ENCODE results near the gene CHSY1.

CHSY1 gene

DNA sequence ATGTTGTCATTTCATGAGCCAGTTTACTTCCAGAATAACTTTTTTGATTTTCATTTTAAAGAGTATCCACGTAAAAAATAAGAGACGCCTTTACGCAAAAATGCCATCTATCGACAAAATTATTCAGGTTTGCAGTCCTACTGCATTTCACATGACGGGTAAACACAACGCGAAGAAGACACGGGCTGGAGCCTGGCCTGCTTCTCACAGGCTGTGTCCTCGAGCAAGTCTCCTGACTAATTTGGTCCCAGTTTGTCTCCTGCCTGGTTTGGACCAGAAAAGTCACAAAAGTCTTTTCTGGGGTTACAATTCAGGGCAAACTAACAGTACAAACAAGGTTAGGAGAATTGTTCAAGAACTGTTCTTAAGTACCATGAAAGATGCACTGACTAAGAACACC lies 51.7 kb downstream of the CHSY1 start:
- DNase-seq = no peak
- Mint-ChIP-seq H3K27me3 (no peaks in the 10 kb centered on the region), H3K27ac (peak overlapping the region; percentile 95), H3K9me3 (peaks cover 4% of the 10 kb centered on the region), H3K4me3 (peak overlapping the region; percentile 70), H3K4me1 (ENCODE audit: low read depth) (peaks cover 90% of the 10 kb centered on the region), H3K36me3 (ENCODE audit: low read depth) (peaks cover 47% of the 10 kb centered on the region)

- Mint-ChIP-seq H3K27me3 (no peaks in the 10 kb centered on the region), H3K27ac (peak overlapping the region; percentile 95), H3K4me3 (peak overlapping the region; percentile 70), H3K9me3 (peaks cover 4% of the 10 kb centered on the region), H3K36me3 (ENCODE audit: low read depth) (peaks cover 44% of the 10 kb centered on the region), H3K4me1 (ENCODE audit: low read depth) (peaks cover 90% of the 10 kb centered on the region)
- no peak for DNase-seq
These were observed 53.0 kb downstream of the CHSY1 start for GRCh38 chr15:101198800-101199199.

DNA sequence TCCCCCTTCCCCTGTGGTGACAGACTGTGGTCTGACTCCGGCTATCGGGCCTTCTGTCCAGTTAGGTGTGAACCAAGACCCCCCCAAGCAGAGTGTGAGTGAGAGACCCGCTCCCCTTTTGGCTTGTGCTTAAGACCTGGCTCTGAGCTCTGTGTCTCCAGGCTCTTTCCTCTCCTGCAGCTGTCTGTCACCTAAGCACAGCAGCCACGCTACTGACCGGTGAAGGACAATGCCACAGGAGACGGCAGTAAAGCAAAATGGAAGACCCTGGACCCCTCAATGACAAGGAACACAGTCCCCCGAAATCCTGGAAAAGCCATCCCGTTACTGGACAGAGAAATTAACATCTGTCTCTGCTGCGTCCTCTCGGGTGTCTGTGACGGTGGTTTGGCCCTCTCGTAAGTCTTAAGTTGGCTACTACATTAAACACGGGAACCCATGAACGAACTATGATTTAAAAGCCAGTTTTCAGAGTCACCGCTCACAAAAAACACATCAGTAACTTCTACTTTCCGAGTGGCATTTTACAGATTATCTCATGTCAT lies 53.7 kb downstream of the CHSY1 start:
- Mint-ChIP-seq H3K4me1 (ENCODE audit: low read depth) (peaks cover 90% of the 10 kb centered on the region), H3K4me3 (peak overlapping the region; percentile 4), H3K27ac (peak overlapping the region; percentile 95), H3K36me3 (ENCODE audit: low read depth) (peaks cover 45% of the 10 kb centered on the region), H3K9me3 (peaks cover 4% of the 10 kb centered on the region), H3K27me3 (no peaks in the 10 kb centered on the region)
- DNase-seq = no peak

- Mint-ChIP-seq H3K27ac (peak overlapping the region; percentile 67), H3K36me3 (ENCODE audit: low read depth) (peaks cover 59% of the 10 kb centered on the region), H3K4me3 (peak overlapping the region; percentile 38), H3K27me3 (no peaks in the 10 kb centered on the region), H3K9me3 (no peaks in the 10 kb centered on the region), H3K4me1 (ENCODE audit: low read depth) (peaks cover 95% of the 10 kb centered on the region)
- no peak for DNase-seq
These were observed 57.2 kb downstream of the CHSY1 start for GRCh38 chr15:101194546-101195125.

DNA sequence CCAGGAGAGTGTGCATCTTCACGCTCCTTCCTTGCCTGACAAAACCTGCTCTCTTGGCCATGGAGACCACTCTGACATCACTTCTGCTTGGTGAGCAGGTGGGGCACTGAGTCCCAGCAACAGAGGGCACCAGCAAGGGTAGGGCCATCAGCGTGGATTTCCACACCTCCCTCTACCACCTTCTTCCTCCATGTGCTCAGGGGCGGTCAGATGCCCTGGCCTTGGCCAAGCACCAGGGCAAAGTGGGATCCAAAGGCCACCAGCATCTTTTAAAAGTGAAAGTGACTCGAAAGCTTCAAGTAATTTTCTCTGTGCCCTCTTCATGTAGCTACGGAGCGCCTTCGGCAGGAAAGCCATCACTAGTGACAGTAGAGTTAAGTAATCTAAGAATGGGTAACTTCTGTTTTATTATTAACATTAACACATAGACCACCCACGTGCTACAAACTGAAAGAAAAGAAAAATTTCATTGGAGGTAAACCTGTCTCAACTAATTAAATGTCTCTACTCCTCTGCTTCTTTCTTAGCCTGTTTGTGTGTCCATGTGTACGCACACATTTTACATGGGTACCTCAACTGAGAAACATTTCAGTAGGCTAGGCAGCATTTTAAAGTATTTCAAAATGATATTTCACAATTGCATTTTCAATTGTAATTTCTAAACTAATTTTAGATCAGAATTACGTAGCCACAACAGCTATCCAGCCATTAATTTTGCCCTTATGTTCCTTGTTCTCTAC lies 57.9 kb downstream of the CHSY1 start:
- Mint-ChIP-seq H3K27ac (peak overlapping the region; percentile 67), H3K36me3 (ENCODE audit: low read depth) (peaks cover 62% of the 10 kb centered on the region), H3K9me3 (no peaks in the 10 kb centered on the region), H3K4me3 (peak overlapping the region; percentile 38), H3K27me3 (no peaks in the 10 kb centered on the region), H3K4me1 (ENCODE audit: low read depth) (peaks cover 95% of the 10 kb centered on the region)
- no peak for DNase-seq

- H3K27ac Mint-ChIP-seq = peak overlapping the region; percentile 67
- DNase-seq = no peak
- H3K36me3 Mint-ChIP-seq (ENCODE audit: low read depth) = peaks cover 60% of the 10 kb centered on the region
These were observed 58.7 kb downstream of the CHSY1 start for GRCh38 chr15:101193120-101193644.

GRCh38 chr15:101192081-101192480 lies 59.8 kb downstream of the CHSY1 start:
- no peak for DNase-seq
- Mint-ChIP-seq H3K27ac (peak overlapping the region; percentile 82), H3K4me3 (no peak overlapping the region), H3K4me1 (ENCODE audit: low read depth) (peaks cover 93% of the 10 kb centered on the region), H3K27me3 (no peaks in the 10 kb centered on the region), H3K36me3 (ENCODE audit: low read depth) (peaks cover 64% of the 10 kb centered on the region), H3K9me3 (no peaks in the 10 kb centered on the region)

More at GRCh38 chr15:101193120-101193644, 58.7 kb downstream of the CHSY1 start:
- Mint-ChIP-seq H3K27me3 (no peaks in the 10 kb centered on the region), H3K9me3 (no peaks in the 10 kb centered on the region), H3K4me3 (no peak overlapping the region), H3K4me1 (ENCODE audit: low read depth) (peaks cover 93% of the 10 kb centered on the region)

DNA sequence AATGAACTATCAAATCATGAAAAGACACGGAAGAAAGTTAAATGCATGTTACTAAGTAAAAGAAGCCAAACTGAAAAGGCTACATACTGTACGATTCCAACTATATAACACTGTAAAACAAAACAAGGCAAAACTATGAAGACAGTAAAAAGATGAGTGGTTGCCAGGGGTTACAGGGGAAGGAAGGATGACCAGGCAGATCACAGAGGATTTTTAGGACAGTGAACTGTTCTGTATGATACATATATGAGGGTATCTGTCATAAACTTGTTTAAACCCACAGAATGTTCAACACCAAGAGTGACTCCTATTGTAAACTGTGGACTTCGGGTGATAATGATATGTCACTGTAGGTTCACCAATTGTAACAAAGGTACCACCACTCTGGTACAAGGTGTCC lies 60.6 kb downstream of the CHSY1 start:
- Mint-ChIP-seq H3K9me3 (no peaks in the 10 kb centered on the region), H3K27ac (peak overlapping the region; percentile 72), H3K36me3 (ENCODE audit: low read depth) (peaks cover 67% of the 10 kb centered on the region), H3K4me3 (no peak overlapping the region), H3K4me1 (ENCODE audit: low read depth) (peaks cover 94% of the 10 kb centered on the region), H3K27me3 (no peaks in the 10 kb centered on the region)
- DNase-seq = no peak

GRCh38 chr15:101190092-101190595 lies 61.7 kb downstream of the CHSY1 start:
- Mint-ChIP-seq H3K9me3 (no peaks in the 10 kb centered on the region), H3K27ac (peak overlapping the region; percentile 96), H3K4me1 (ENCODE audit: low read depth) (peaks cover 91% of the 10 kb centered on the region), H3K27me3 (no peaks in the 10 kb centered on the region), H3K36me3 (ENCODE audit: low read depth) (peaks cover 69% of the 10 kb centered on the region), H3K4me3 (no peak overlapping the region)
- DNase-seq = no peak

- DNase-seq = no peak
- no peaks in the 10 kb centered on the region for H3K27me3 Mint-ChIP-seq
- peak overlapping the region; percentile 61 for H3K4me3 Mint-ChIP-seq
- no peaks in the 10 kb centered on the region for H3K9me3 Mint-ChIP-seq
- H3K36me3 Mint-ChIP-seq (ENCODE audit: low read depth) = peaks cover 74% of the 10 kb centered on the region
- peak overlapping the region; percentile 96 for H3K27ac Mint-ChIP-seq
- peaks cover 91% of the 10 kb centered on the region for H3K4me1 Mint-ChIP-seq (ENCODE audit: low read depth)
These were observed 62.3 kb downstream of the CHSY1 start for GRCh38 chr15:101189409-101190091.

DNA sequence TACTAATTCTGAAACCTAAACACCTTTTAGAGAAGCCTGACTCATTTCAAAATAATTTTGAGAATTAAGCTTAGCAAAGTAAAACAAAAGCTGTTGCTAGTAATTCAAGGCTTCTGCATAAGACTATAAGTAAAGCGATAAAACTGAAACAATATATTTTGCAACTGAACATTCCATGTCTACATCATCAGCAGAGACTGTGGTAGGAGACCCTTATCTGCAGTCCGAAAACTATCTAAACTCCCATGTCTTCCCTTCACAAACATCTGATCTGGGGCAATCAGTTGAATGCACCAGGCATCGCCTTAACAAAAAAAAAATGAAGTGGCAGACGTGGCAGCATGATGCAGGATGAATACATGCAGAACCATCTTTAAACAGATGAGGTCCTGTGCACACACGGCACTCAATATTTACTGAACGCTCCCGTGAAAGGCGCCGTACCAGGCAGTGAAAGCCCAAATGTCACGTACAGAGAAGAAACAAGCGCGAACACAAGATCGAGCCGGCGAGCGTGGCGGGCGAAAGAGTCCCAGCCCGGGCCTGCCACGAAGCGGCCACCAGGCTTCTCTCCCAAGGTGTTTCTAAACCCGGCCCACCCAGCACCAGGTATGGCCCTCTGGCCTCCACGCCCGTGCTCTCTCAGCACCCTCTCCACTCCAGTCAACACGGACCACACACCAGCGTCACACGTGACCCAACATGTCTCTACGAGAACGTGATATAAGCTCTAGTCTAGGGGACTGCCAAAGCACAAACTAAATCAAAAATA lies 63.0 kb downstream of the CHSY1 start:
- peak overlapping the region; percentile 61 for H3K4me3 Mint-ChIP-seq
- no peak for DNase-seq
- no peaks in the 10 kb centered on the region for H3K9me3 Mint-ChIP-seq
- peaks cover 90% of the 10 kb centered on the region for H3K4me1 Mint-ChIP-seq (ENCODE audit: low read depth)
- no peaks in the 10 kb centered on the region for H3K27me3 Mint-ChIP-seq
- H3K27ac Mint-ChIP-seq = peak overlapping the region; percentile 96
- peaks cover 75% of the 10 kb centered on the region for H3K36me3 Mint-ChIP-seq (ENCODE audit: low read depth)

GRCh38 chr15:101187820-101188636 lies 63.8 kb downstream of the CHSY1 start:
- Mint-ChIP-seq H3K4me1 (ENCODE audit: low read depth) (peaks cover 90% of the 10 kb centered on the region), H3K9me3 (no peaks in the 10 kb centered on the region), H3K27ac (peak overlapping the region; percentile 96), H3K4me3 (peak overlapping the region; percentile 61), H3K27me3 (no peaks in the 10 kb centered on the region), H3K36me3 (ENCODE audit: low read depth) (peaks cover 75% of the 10 kb centered on the region)
- no peak for DNase-seq

GRCh38 chr15:101185770-101186169 lies 66.1 kb downstream of the CHSY1 start:
- Mint-ChIP-seq H3K4me3 (no peak overlapping the region), H3K4me1 (ENCODE audit: low read depth) (peaks cover 91% of the 10 kb centered on the region), H3K27me3 (no peaks in the 10 kb centered on the region), H3K27ac (no peak overlapping the region), H3K9me3 (no peaks in the 10 kb centered on the region), H3K36me3 (ENCODE audit: low read depth) (peaks cover 83% of the 10 kb centered on the region)
- no peak for DNase-seq

All from activated T-cell treated with anti-CD3 and anti-CD28 coated beads, Interleukin-2, amount 50 U/mL, for 24 hours (primary cell).